ENCODE data around the gene CAPN8.

- TF ChIP-seq CTCF (IDR thresholded peaks at IDR 0.05) (no peak), EP300 (IDR thresholded peaks at IDR 0.05) (no peak)
Measured at GRCh38 chr1:223620297-223620897, 45.1 kb downstream of the CAPN8 start.
